ENCODE measurements around the gene SMURF1. TPM values are rescaled to one million over a fixed set of nuclear protein-coding genes. Genes with fewer than 3 reads are reported as not detected.

SMURF1 gene
- total and polyA plus RNA-seq, 7 donors: 8.4 to 18.0 (median 14.1) TPM

- no peak for DNase-seq
- intact Hi-C loops (cut with DNase I): no loop called here
- 83 to 95% methylated on average over 3 of the region's 3 CpGs for WGBS, 2 donors
- H3K4me3 ChIP-seq: no peak overlapping the region
- TF ChIP-seq POLR2A (IDR thresholded peaks at IDR 0.05): no peak
- no peak for TF ChIP-seq POLR2AphosphoS5 (IDR thresholded peaks at IDR 0.05)
- TF ChIP-seq CTCF (IDR thresholded peaks at IDR 0.05): no peak
- TF ChIP-seq EP300 (IDR thresholded peaks at IDR 0.05): no peak
- H3K27ac ChIP-seq: no peak overlapping the region
- H3K4me1 ChIP-seq: peaks cover 0 to 6% (median 0%) of the 10 kb centered on the region in 4 donors
- H3K27me3 ChIP-seq: no peaks in the 10 kb centered on the region
- no peaks in the 10 kb centered on the region for H3K36me3 ChIP-seq
- no peaks in the 10 kb centered on the region for H3K9me3 ChIP-seq
Measured at GRCh38 chr7:99070361-99070760, 73.5 kb downstream of the SMURF1 start.

- no peak overlapping the region for H3K27ac ChIP-seq
- H3K36me3 ChIP-seq: peaks cover 0 to 33% (median 3%) of the 10 kb centered on the region in 4 donors
- DNase-seq: no peak
- no peaks in the 10 kb centered on the region for H3K9me3 ChIP-seq
- no peak overlapping the region for H3K4me3 ChIP-seq
- 56 to 70% methylated on average over 6 of the region's 6 CpGs for WGBS, 2 donors
- TF ChIP-seq POLR2A (IDR thresholded peaks at IDR 0.05) (no peak), CTCF (IDR thresholded peaks at IDR 0.05) (no peak), EP300 (IDR thresholded peaks at IDR 0.05) (no peak), POLR2AphosphoS5 (IDR thresholded peaks at IDR 0.05) (no peak)
- intact Hi-C loops (cut with DNase I): loop anchor here (1.0 kb wide), 1 partner anchor 12 kb away; no protein-coding TSS in a partner anchor
- no peaks in the 10 kb centered on the region for H3K4me1 ChIP-seq
- H3K27me3 ChIP-seq: no peaks in the 10 kb centered on the region
Measured at GRCh38 chr7:99061001-99061776, 82.7 kb downstream of the SMURF1 start.

GRCh38 chr7:99054781-99055180 lies 89.1 kb downstream of the SMURF1 start:
- intact Hi-C loops (cut with DNase I): no loop called here
- Histone ChIP-seq H3K4me1 (no peaks in the 10 kb centered on the region), H3K27ac (no peak overlapping the region), H3K27me3 (no peaks in the 10 kb centered on the region), H3K4me3 (no peak overlapping the region), H3K9me3 (no peaks in the 10 kb centered on the region), H3K36me3 (peaks cover 9 to 88% (median 40%) of the 10 kb centered on the region in 4 donors)
- TF ChIP-seq EP300 (IDR thresholded peaks at IDR 0.05) (no peak), CTCF (IDR thresholded peaks at IDR 0.05) (no peak), POLR2AphosphoS5 (IDR thresholded peaks at IDR 0.05) (no peak), POLR2A (IDR thresholded peaks at IDR 0.05) (no peak)
- DNase-seq: no peak
- WGBS, 2 donors: 93 to 96% methylated on average over 9 of the region's 9 CpGs

- H3K4me3 ChIP-seq: no peak overlapping the region
- no peak for DNase-seq
- H3K4me1 ChIP-seq: no peaks in the 10 kb centered on the region
- intact Hi-C loops (cut with DNase I): no loop called here
- peaks cover 9 to 95% (median 64%) of the 10 kb centered on the region in 4 donors for H3K36me3 ChIP-seq
- no peaks in the 10 kb centered on the region for H3K9me3 ChIP-seq
- 29 to 62% methylated on average over 2 of the region's 2 CpGs for WGBS, 2 donors
- TF ChIP-seq POLR2AphosphoS5 (IDR thresholded peaks at IDR 0.05) (no peak), CTCF (IDR thresholded peaks at IDR 0.05) (no peak), EP300 (IDR thresholded peaks at IDR 0.05) (no peak), POLR2A (IDR thresholded peaks at IDR 0.05) (no peak)
- no peak overlapping the region for H3K27ac ChIP-seq
- no peaks in the 10 kb centered on the region for H3K27me3 ChIP-seq
Measured at GRCh38 chr7:99050971-99051370, 92.9 kb downstream of the SMURF1 start.

Data from sigmoid colon (tissue), 7 donors.